ENCODE measurements around the gene RALA. TPM values are rescaled to one million over a fixed set of nuclear protein-coding genes. Genes with fewer than 3 reads are reported as not detected.

The RALA gene
- total RNA-seq, 2 donors from 2014 or later: 21.6 to 22.6 TPM

GRCh38 chr7:39609113-39609934 is 14.0 kb upstream of the RALA start:
- DNase-seq: peak; percentile 36
- intact Hi-C loops (cut with DNase I): no loop called here

GRCh38 chr7:39609935-39610263 is 13.5 kb upstream of the RALA start:
- intact Hi-C loops (cut with DNase I): no loop called here
- peak in 1 of 2 donors; percentile 27 for ATAC-seq

More at GRCh38 chr7:39609113-39609934, 14.0 kb upstream of the RALA start:
- peak; percentile 77 to 78 for ATAC-seq

GRCh38 chr7:39613577-39613976 is 9.8 kb upstream of the RALA start:
- intact Hi-C loops (cut with DNase I): no loop called here
- DNase-seq (no peak), ATAC-seq (no peak)

More at GRCh38 chr7:39609935-39610263, 13.5 kb upstream of the RALA start:
- DNase-seq: no peak

- intact Hi-C loops (cut with DNase I): no loop called here
- DNase-seq (no peak), ATAC-seq (no peak)
Measured at GRCh38 chr7:39614299-39614698, 9.1 kb upstream of the RALA start.

GRCh38 chr7:39615350-39615975 is 7.9 kb upstream of the RALA start:
- no peak for ATAC-seq
- no peak for DNase-seq
- intact Hi-C loops (cut with DNase I): no loop called here

- DNase-seq: no peak
- ATAC-seq: no peak
- intact Hi-C loops (cut with DNase I): no loop called here
Measured at GRCh38 chr7:39616138-39616537, 7.2 kb upstream of the RALA start.

GRCh38 chr7:39617005-39617404 is 6.4 kb upstream of the RALA start:
- intact Hi-C loops (cut with DNase I): no loop called here
- DNase-seq (no peak), ATAC-seq (no peak)

GRCh38 chr7:39618868-39619267 is 4.5 kb upstream of the RALA start:
- DNase-seq (no peak), ATAC-seq (no peak)
- intact Hi-C loops (cut with DNase I): no loop called here

GRCh38 chr7:39620486-39620885 is 2.9 kb upstream of the RALA start:
- intact Hi-C loops (cut with DNase I): loop anchor here in 1 of 2 donors (5.0 kb wide), 1 partner anchor 112 kb away; no protein-coding TSS in a partner anchor
- no peak for ATAC-seq
- DNase-seq: no peak

GRCh38 chr7:39621261-39621660 is 2.1 kb upstream of the RALA start:
- intact Hi-C loops (cut with DNase I): loop anchor here in 1 of 2 donors (5.0 kb wide), 1 partner anchor 111 kb away; no protein-coding TSS in a partner anchor
- ATAC-seq (no peak), DNase-seq (no peak)

- intact Hi-C loops (cut with DNase I): loop anchor here in 1 of 2 donors (5.0 kb wide), 1 partner anchor 110 kb away; no protein-coding TSS in a partner anchor
- DNase-seq (no peak), ATAC-seq (no peak)
Measured at GRCh38 chr7:39621784-39622411, 1.5 kb upstream of the RALA start.

GRCh38 chr7:39622609-39623008 is 763 bp upstream of the RALA start:
- intact Hi-C loops (cut with DNase I): loop anchor here in 1 of 2 donors (5.0 kb wide), 1 partner anchor 110 kb away; no protein-coding TSS in a partner anchor
- DNase-seq (no peak), ATAC-seq (no peak)

- intact Hi-C loops (cut with DNase I): loop anchor here in 1 of 2 donors (5.0 kb wide), 1 partner anchor 108 kb away; no protein-coding TSS in a partner anchor
- DNase-seq: peak; percentile 49
- peak; percentile 58 to 72 for ATAC-seq
Measured at GRCh38 chr7:39623732-39624441, 515 bp downstream of the RALA start.

- intact Hi-C loops (cut with DNase I): loop anchor here in 1 of 2 donors (5.0 kb wide), 1 partner anchor 108 kb away; no protein-coding TSS in a partner anchor
- ATAC-seq: peak in 1 of 2 donors; percentile 2
- DNase-seq: no peak
Measured at GRCh38 chr7:39624442-39624807, 1.1 kb downstream of the RALA start.

GRCh38 chr7:39624935-39625694 is 1.7 kb downstream of the RALA start:
- ATAC-seq (no peak), DNase-seq (no peak)
- intact Hi-C loops (cut with DNase I): loop anchor here in 1 of 2 donors (5.0 kb wide), 2 partner anchors 57 to 107 kb away; no protein-coding TSS in a partner anchor

- intact Hi-C loops (cut with DNase I): no loop called here
- no peak for ATAC-seq
- DNase-seq: no peak
Measured at GRCh38 chr7:39631736-39632308, 8.4 kb downstream of the RALA start.

- intact Hi-C loops (cut with DNase I): no loop called here
- no peak for ATAC-seq
- no peak for DNase-seq
Measured at GRCh38 chr7:39633563-39634477, 10.4 kb downstream of the RALA start.
